Neural progenitor cell (in vitro differentiated cells): ENCODE measurements around the gene S100A6. TPM values are rescaled to one million over a fixed set of nuclear protein-coding genes. Genes with fewer than 3 reads are reported as not detected.
A peak's percentile ranks its signal among the peaks of the same experiment; 100 is the strongest.

Experiments used
- DNase-seq: peaks from one replicate; pipeline ENCODE4 v3.0.0-alpha.2; 2016; ENCODE audit warnings: low spot score
- H2AFZ ChIP-seq: fragments of 200-600 bp; sonication (generic); replicated peaks from 2 replicates; pipeline ENCODE4 v1.6.1; 2016; ENCODE audit warnings: antibody characterized with exemption
- H3F3A ChIP-seq: fragments of 200-600 bp; sonication (generic); 2 replicates; pipeline ENCODE4 v1.6.1; 2016; ENCODE audit warnings: antibody characterized with exemption, low read depth
- H3K27ac ChIP-seq: fragments of 200-600 bp; sonication (generic); 2 replicates; pipeline ENCODE4 v1.5.1; 2016; ENCODE audit warnings: mild to moderate bottlenecking
- H3K27me3 ChIP-seq: fragments of 200-600 bp; sonication (generic); 2 replicates; pipeline ENCODE4 v1.6.1; 2016; ENCODE audit warnings: mild to moderate bottlenecking, moderate library complexity
- H3K36me3 ChIP-seq: fragments of 200-600 bp; sonication (generic); 2 replicates; pipeline ENCODE4 v1.5.1; 2016
- H3K4me1 ChIP-seq: fragments of 200-600 bp; sonication (generic); 2 replicates; pipeline ENCODE4 v1.6.1; 2016; ENCODE audit warnings: mixed run types
- H3K4me2 ChIP-seq: fragments of 200-600 bp; sonication (generic); 2 replicates; pipeline ENCODE4 v1.6.1; 2016
- H3K4me3 ChIP-seq: fragments of 200-600 bp; sonication (generic); 2 replicates; pipeline ENCODE4 v1.5.1; 2016
- H3K79me2 ChIP-seq: fragments of 200-600 bp; sonication (generic); 2 replicates; pipeline ENCODE4 v1.6.1; 2016; ENCODE audit warnings: low read depth
- H3K9ac ChIP-seq: fragments of 200-600 bp; sonication (generic); 2 replicates; pipeline ENCODE4 v1.6.1; 2016
- H3K9me3 ChIP-seq: fragments of 200-600 bp; sonication (generic); 2 replicates; pipeline ENCODE4 v1.5.1; 2016; ENCODE audit warnings: low read depth
- H4K20me1 ChIP-seq: fragments of 200-600 bp; sonication (generic); 2 replicates; pipeline ENCODE4 v1.6.1; 2016; ENCODE audit warnings: low read depth
- H3K27ac Mint-ChIP-seq: 3 replicates; pipeline ENCODE4 v1.8.0; 2021; ENCODE audit warnings: mixed read lengths
- H3K27me3 Mint-ChIP-seq: 2 replicates; pipeline ENCODE4 v1.8.0; 2022; ENCODE audit warnings: low read depth, mild to moderate bottlenecking, inconsistent platforms, moderate library complexity, mixed read lengths; ENCODE audit not compliant: insufficient read depth
- H3K36me3 Mint-ChIP-seq: 3 replicates; pipeline ENCODE4 v1.8.0; 2021; ENCODE audit warnings: mixed read lengths
- H3K4me1 Mint-ChIP-seq: 3 replicates; pipeline ENCODE4 v1.8.0; 2021; ENCODE audit warnings: mixed read lengths
- H3K4me3 Mint-ChIP-seq: 3 replicates; pipeline ENCODE4 v1.8.0; 2021; ENCODE audit warnings: mild to moderate bottlenecking, moderate library complexity, mixed read lengths
- H3K9me3 Mint-ChIP-seq: 3 replicates; pipeline ENCODE4 v1.8.0; 2020; ENCODE audit warnings: mixed read lengths
- EZH2 ChIP-seq: fragments of 200-600 bp; sonication (generic); IDR thresholded peaks from 2 replicates; pipeline ENCODE4 v1.6.1; 2017; ENCODE audit warnings: antibody characterized with exemption, mild to moderate bottlenecking, moderate library complexity
- EZH2phosphoT487 ChIP-seq: fragments of 200-600 bp; sonication (generic); IDR thresholded peaks from 2 replicates; pipeline ENCODE4 v1.6.1; 2017; ENCODE audit warnings: antibody characterized with exemption
- total RNA-seq: library from RNA; depleted of rRNA; stranded (reverse); fragments of >200 nt; gene quantifications from 2 replicates; pipeline ENCODE4 v1.2.3, GENCODE V29; 2015; ENCODE audit warnings: low replicate concordance
- TF ChIP-seq, protein P1 (sequence below): fragments of 200-600 bp; sonication (generic); IDR thresholded peaks from 2 replicates; pipeline ENCODE4 v1.5.1; 2017; ENCODE audit warnings: antibody characterized with exemption, mild to moderate bottlenecking

The S100A6 gene
- total RNA-seq, 1 donor from 2014 or later, result not detected

DNA sequence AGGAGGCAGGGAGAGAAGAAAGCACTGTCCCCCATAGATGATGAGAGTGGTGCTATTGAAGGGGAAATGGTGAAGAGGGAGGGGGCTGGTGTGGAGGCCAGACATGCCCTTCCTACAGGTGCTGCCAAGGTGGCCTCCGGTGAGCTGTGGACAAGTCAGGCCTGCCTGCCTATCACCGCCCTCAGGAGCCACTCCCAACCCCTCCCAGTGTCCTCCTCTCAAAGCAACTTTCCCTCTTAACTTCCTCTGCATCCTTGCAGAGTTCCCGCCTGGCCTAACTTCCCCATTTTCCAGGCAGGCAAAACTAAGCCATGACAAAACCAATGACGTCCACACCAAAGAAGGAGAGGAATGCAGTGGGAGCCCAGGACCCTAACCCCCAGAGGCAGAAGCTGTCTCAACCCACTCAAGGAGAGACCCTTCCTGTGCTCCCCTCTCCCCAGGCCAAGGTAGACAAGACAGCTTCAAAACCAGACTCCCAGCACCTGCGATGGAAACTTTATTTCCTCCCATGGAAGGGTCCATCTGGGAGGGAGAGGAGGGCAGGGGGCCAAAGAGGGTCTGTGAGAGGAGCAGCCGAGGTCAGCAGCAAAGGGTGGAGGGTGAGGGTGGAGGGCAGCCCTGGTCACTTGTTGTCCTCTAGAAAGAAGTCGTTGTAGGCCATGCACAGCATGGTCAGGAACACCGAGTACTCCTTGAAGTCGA is 1.0 kb upstream of the S100A6 start:
- no peak overlapping the region for H3K4me3 ChIP-seq
- Mint-ChIP-seq H3K27ac (peak overlapping the region; percentile 27), H3K36me3 (no peaks in the 10 kb centered on the region), H3K4me1 (peaks cover 40% of the 10 kb centered on the region), H3K27me3 (peaks cover 9% of the 10 kb centered on the region), H3K4me3 (no peak overlapping the region), H3K9me3 (peaks cover 2% of the 10 kb centered on the region)
- DNase-seq, result no peak
- TF ChIP-seq, protein P1, sequence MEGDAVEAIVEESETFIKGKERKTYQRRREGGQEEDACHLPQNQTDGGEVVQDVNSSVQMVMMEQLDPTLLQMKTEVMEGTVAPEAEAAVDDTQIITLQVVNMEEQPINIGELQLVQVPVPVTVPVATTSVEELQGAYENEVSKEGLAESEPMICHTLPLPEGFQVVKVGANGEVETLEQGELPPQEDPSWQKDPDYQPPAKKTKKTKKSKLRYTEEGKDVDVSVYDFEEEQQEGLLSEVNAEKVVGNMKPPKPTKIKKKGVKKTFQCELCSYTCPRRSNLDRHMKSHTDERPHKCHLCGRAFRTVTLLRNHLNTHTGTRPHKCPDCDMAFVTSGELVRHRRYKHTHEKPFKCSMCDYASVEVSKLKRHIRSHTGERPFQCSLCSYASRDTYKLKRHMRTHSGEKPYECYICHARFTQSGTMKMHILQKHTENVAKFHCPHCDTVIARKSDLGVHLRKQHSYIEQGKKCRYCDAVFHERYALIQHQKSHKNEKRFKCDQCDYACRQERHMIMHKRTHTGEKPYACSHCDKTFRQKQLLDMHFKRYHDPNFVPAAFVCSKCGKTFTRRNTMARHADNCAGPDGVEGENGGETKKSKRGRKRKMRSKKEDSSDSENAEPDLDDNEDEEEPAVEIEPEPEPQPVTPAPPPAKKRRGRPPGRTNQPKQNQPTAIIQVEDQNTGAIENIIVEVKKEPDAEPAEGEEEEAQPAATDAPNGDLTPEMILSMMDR, result no peak
- TF ChIP-seq EZH2, result no peak
- TF ChIP-seq EZH2phosphoT487, result no peak
- H3K9ac ChIP-seq, result no peak overlapping the region
- no peaks in the 10 kb centered on the region for H3K36me3 ChIP-seq
- H3K4me2 ChIP-seq, result peak overlapping the region; percentile 57
- no peak overlapping the region for H2AFZ ChIP-seq
- peaks cover 15% of the 10 kb centered on the region for H3F3A ChIP-seq
- H4K20me1 ChIP-seq, result no peaks in the 10 kb centered on the region
- H3K9me3 ChIP-seq, result no peaks in the 10 kb centered on the region
- no peaks in the 10 kb centered on the region for H3K79me2 ChIP-seq
- peaks cover 22% of the 10 kb centered on the region for H3K4me1 ChIP-seq
- no peak overlapping the region for H3K27ac ChIP-seq
- H3K27me3 ChIP-seq, result no peaks in the 10 kb centered on the region

DNA sequence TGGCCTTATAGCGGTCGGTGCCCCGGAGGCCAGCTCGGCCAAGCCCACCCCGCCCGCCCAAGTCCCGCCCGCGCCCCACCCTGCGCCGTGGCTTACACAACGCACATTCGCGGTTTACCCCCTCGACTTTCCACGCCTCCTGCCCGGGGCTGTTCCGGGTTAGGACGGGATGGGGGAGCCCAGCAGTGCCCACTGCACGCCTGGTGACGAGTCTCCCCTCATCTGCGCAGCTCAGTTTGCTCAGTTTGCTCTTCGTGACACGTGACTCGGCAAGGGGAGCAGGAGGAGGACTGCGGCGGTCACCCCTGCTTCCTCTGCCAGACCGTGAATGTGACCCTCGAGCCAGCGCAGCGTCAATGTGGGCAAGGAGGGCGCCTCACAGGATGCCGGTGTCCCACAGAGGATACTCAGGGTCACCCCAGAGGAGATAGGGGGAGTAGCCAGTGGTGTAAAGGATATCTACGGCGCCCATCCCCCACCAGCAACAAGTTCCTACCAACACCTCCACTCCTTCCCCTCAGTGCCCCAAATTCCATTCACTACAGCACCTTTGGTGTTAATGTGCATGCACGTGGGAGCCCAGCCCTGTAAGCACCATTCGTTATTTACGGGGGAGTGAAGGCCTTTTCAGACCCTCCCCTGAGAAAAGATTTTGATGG is 350 bp upstream of the S100A6 start:
- TF ChIP-seq EZH2phosphoT487 (no peak), EZH2 (no peak)
- TF ChIP-seq, protein P1, result no peak
- Histone ChIP-seq H3K27me3 (no peaks in the 10 kb centered on the region), H3F3A (peaks cover 15% of the 10 kb centered on the region), H3K4me2 (peak overlapping the region; percentile 57), H3K36me3 (no peaks in the 10 kb centered on the region), H3K4me3 (peak overlapping the region; percentile 17), H2AFZ (no peak overlapping the region), H3K9me3 (no peaks in the 10 kb centered on the region), H3K9ac (no peak overlapping the region), H4K20me1 (no peaks in the 10 kb centered on the region), H3K4me1 (peaks cover 22% of the 10 kb centered on the region), H3K27ac (no peak overlapping the region), H3K79me2 (no peaks in the 10 kb centered on the region)
- peaks cover 40% of the 10 kb centered on the region for H3K4me1 Mint-ChIP-seq
- H3K27ac Mint-ChIP-seq, result no peak overlapping the region
- H3K36me3 Mint-ChIP-seq, result no peaks in the 10 kb centered on the region
- H3K9me3 Mint-ChIP-seq, result peaks cover 2% of the 10 kb centered on the region
- H3K27me3 Mint-ChIP-seq, result peaks cover 9% of the 10 kb centered on the region
- H3K4me3 Mint-ChIP-seq, result no peak overlapping the region
- DNase-seq, result no peak

DNA sequence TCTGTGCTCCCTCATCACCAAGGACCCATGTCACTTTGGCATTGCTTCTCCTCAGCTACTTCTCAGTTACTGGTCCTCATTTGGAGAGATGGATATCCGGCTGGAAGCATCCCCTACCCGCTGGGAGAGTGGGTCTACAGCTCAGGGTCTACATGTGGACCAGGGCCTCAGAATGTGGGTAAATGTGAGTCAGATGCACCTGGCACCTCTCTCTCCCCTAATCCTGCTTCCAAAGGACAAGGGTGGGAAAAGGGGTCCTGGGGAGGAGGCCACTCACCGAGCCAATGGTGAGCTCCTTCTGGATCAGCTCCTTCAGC is 908 bp downstream of the S100A6 start:
- no peak overlapping the region for H3K4me3 ChIP-seq
- no peak overlapping the region for H3K4me3 Mint-ChIP-seq
- no peak overlapping the region for H3K27ac ChIP-seq
- DNase-seq, result no peak
- no peaks in the 10 kb centered on the region for H4K20me1 ChIP-seq
- no peaks in the 10 kb centered on the region for H3K36me3 Mint-ChIP-seq
- H2AFZ ChIP-seq, result no peak overlapping the region
- peaks cover 9% of the 10 kb centered on the region for H3K27me3 Mint-ChIP-seq
- H3K4me2 ChIP-seq, result no peak overlapping the region
- H3K27me3 ChIP-seq, result no peaks in the 10 kb centered on the region
- peaks cover 2% of the 10 kb centered on the region for H3K9me3 Mint-ChIP-seq
- H3F3A ChIP-seq, result peaks cover 15% of the 10 kb centered on the region
- H3K27ac Mint-ChIP-seq, result no peak overlapping the region
- peaks cover 22% of the 10 kb centered on the region for H3K4me1 ChIP-seq
- no peak overlapping the region for H3K9ac ChIP-seq
- peaks cover 35% of the 10 kb centered on the region for H3K4me1 Mint-ChIP-seq
- no peaks in the 10 kb centered on the region for H3K79me2 ChIP-seq
- H3K9me3 ChIP-seq, result no peaks in the 10 kb centered on the region
- TF ChIP-seq EZH2 (no peak), EZH2phosphoT487 (no peak)
- TF ChIP-seq, protein P1, result no peak
- H3K36me3 ChIP-seq, result no peaks in the 10 kb centered on the region
